Trophoblast cell (in vitro differentiated cells and primary cell): ENCODE data around the gene ROPN1B.
"Not testable (repeated sequence)": the region's sequence is repeated elsewhere in the genome, so short reads cannot be mapped to it uniquely, and the experiment has no call there.

ENCODE experiments used
- DNase-seq, 2 donors: peaks; one replicate each; pipeline ENCODE4 v3.0.0-alpha.2; 2016
- H2AFZ ChIP-seq: 2 replicates; pipeline ENCODE4 v1.6.1; 2013; ENCODE audit warnings: low read length, moderate library complexity, mild to moderate bottlenecking; ENCODE audit not compliant: insufficient read depth, poor library complexity
- H2AK5ac ChIP-seq: 2 replicates; pipeline ENCODE4 v1.6.1; 2013; ENCODE audit warnings: mild to moderate bottlenecking, low read length
- H2BK120ac ChIP-seq: 2 replicates; pipeline ENCODE4 v1.6.1; 2013; ENCODE audit warnings: low read length, mild to moderate bottlenecking, moderate library complexity; ENCODE audit not compliant: insufficient read depth, poor library complexity
- H2BK12ac ChIP-seq: 2 replicates; pipeline ENCODE4 v1.6.1; 2013; ENCODE audit warnings: mild to moderate bottlenecking, low read length, moderate library complexity
- H2BK5ac ChIP-seq: 2 replicates; pipeline ENCODE4 v1.6.1; 2013; ENCODE audit warnings: low read length, low read depth, moderate library complexity, mild to moderate bottlenecking; ENCODE audit not compliant: poor library complexity
- H3K14ac ChIP-seq: 2 replicates; pipeline ENCODE4 v1.6.1; 2013; ENCODE audit warnings: mild to moderate bottlenecking, low read length
- H3K18ac ChIP-seq: 2 replicates; pipeline ENCODE4 v1.6.1; 2013; ENCODE audit warnings: mild to moderate bottlenecking, low read length
- H3K23ac ChIP-seq: 2 replicates; pipeline ENCODE4 v1.6.1; 2013; ENCODE audit warnings: low read length
- H3K27ac ChIP-seq: 2 replicates; pipeline ENCODE4 v1.5.1; 2013; ENCODE audit warnings: low read depth, mild to moderate bottlenecking, inconsistent platforms, low read length, moderate library complexity
- H3K27me3 ChIP-seq: 2 replicates; pipeline ENCODE4 v1.6.1; 2013; ENCODE audit warnings: inconsistent platforms, mild to moderate bottlenecking, low read length, moderate library complexity; ENCODE audit not compliant: insufficient read depth
- H3K36me3 ChIP-seq, 2 experiments: 1 replicate in 1 of 2; 2 replicates in 1 of 2; pipeline ENCODE4 v1.6.1; 2013; ENCODE audit warnings: low read length in 2 of 2, mild to moderate bottlenecking in 2 of 2, moderate library complexity in 1 of 2; ENCODE audit not compliant: insufficient read depth in 2 of 2, control insufficient read depth in 1 of 2
- H3K4ac ChIP-seq: 2 replicates; pipeline ENCODE4 v1.6.1; 2013; ENCODE audit warnings: low read depth, mild to moderate bottlenecking, low read length, moderate library complexity
- H3K4me1 ChIP-seq, 2 experiments: 1 replicate in 1 of 2; 2 replicates in 1 of 2; pipeline ENCODE4 v1.6.1; 2013; ENCODE audit warnings: low read length in 2 of 2, mild to moderate bottlenecking in 2 of 2, moderate library complexity in 1 of 2; ENCODE audit not compliant: insufficient read depth in 2 of 2, control insufficient read depth in 1 of 2
- H3K4me2 ChIP-seq: 2 replicates; pipeline ENCODE4 v1.6.1; 2013; ENCODE audit warnings: inconsistent platforms, mild to moderate bottlenecking, low read length, moderate library complexity
- H3K4me3 ChIP-seq: 2 replicates; pipeline ENCODE4 v1.5.1; 2013; ENCODE audit warnings: mild to moderate bottlenecking, low read depth, low read length, inconsistent platforms
- H3K79me1 ChIP-seq: one replicate; pipeline ENCODE4 v1.6.1; 2013; ENCODE audit warnings: low read length
- H3K79me2 ChIP-seq: 2 replicates; pipeline ENCODE4 v1.6.1; 2013; ENCODE audit warnings: low read length, mild to moderate bottlenecking; ENCODE audit not compliant: control insufficient read depth, insufficient read depth, poor library complexity
- H3K9ac ChIP-seq: 2 replicates; pipeline ENCODE4 v1.6.1; 2013; ENCODE audit warnings: mild to moderate bottlenecking, low read length
- H3K9me3 ChIP-seq: 2 replicates; pipeline ENCODE4 v1.6.1; 2013; ENCODE audit warnings: low read depth, mild to moderate bottlenecking, control low read depth, inconsistent platforms, low read length; ENCODE audit not compliant: insufficient read depth
- H4K12ac ChIP-seq: 2 replicates; pipeline ENCODE4 v1.6.1; 2013; ENCODE audit warnings: low read depth, mild to moderate bottlenecking, low read length, moderate library complexity
- H4K8ac ChIP-seq: 2 replicates; pipeline ENCODE4 v1.6.1; 2013; ENCODE audit warnings: low read depth, mild to moderate bottlenecking, low read length, moderate library complexity
- H4K91ac ChIP-seq: one replicate; pipeline ENCODE4 v1.6.1; 2013; ENCODE audit warnings: low read depth, mild to moderate bottlenecking, low read length, moderate library complexity
- WGBS: extraction: QIAGEN DNeasy Blood & Tissue Kit; methylation state at CpG from one replicate; pipeline ENCODE4 v1.1.7; 2013; ENCODE audit warnings: missing lambda C conversion rate; ENCODE audit not compliant: insufficient read length, insufficient coverage; ENCODE audit errors: extremely low coverage; 5-methylcytosine and 5-hydroxymethylcytosine counted together

Gene ROPN1B

GRCh38 chr3:125963834-125964233 lies 5.1 kb upstream of the ROPN1B start:
- not testable (repeated sequence) for H3K9me3 ChIP-seq
- WGBS, result no CpG with 5 or more reads among the region's 1 CpG

DNA sequence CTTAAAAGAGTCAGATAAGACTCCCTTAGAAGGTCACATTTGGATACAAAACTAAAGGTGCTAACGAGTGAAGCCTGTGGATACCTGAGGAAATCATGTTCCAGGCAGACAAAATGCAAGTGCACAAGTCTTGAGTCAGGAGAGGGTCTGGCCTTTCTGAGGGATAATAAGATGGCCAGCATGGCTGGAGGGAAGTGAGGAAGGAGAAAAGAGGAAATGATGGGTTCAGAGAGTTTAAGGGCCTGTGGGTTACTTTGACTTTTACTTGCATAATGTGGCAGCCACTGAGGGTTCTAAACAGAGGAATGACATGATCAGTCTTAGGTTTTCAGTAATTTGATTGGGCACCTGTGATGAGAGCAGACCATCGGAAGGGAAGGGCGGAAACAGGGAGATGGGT lies 3.5 kb upstream of the ROPN1B start:
- no peak overlapping the region for H3K4me2 ChIP-seq

More at GRCh38 chr3:125963834-125964233, 5.1 kb upstream of the ROPN1B start:
- not testable (repeated sequence) for H3K18ac ChIP-seq, H4K8ac ChIP-seq, H3K4me3 ChIP-seq, H3K27me3 ChIP-seq, H3K9ac ChIP-seq, H3K4ac ChIP-seq, H3K36me3 ChIP-seq, H2AFZ ChIP-seq, H3K27ac ChIP-seq, H3K79me1 ChIP-seq, H2BK120ac ChIP-seq, H3K4me2 ChIP-seq, H4K91ac ChIP-seq, H2AK5ac ChIP-seq, H3K4me1 ChIP-seq, H2BK12ac ChIP-seq, H3K79me2 ChIP-seq, H3K23ac ChIP-seq, DNase-seq, H4K12ac ChIP-seq, H2BK5ac ChIP-seq, H3K14ac ChIP-seq

DNA sequence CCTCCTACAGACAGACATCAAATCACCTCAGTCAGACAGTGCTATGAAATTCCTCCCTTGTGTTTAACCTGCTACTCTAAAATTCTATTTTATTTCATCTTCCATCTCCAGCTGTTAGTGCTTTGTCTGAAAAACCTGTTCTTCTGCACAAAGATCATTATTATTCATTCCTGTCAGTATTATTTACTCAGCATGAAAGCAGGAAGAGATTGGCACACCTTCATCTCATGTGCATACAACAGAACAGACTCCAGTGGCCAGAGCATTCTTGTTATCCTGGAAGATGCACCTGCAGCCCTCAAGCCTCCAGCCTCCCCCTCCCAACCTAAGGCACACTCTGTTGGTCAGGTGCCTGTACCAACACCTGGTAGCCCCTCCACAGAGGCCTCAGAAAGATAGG lies 1.8 kb upstream of the ROPN1B start:
- Histone ChIP-seq H3K4me1 (no peaks in the 10 kb centered on the region), H3K36me3 (no peaks in the 10 kb centered on the region), H3K27ac (no peak overlapping the region), H2BK12ac (no peak overlapping the region), H2BK5ac (no peak overlapping the region), H3K23ac (no peak overlapping the region), H2AFZ (no peak overlapping the region), H3K79me1 (no peaks in the 10 kb centered on the region), H3K79me2 (no peaks in the 10 kb centered on the region), H3K9me3 (no peaks in the 10 kb centered on the region), H3K4me3 (no peak overlapping the region), H3K9ac (no peak overlapping the region), H3K14ac (no peak overlapping the region), H3K4ac (no peak overlapping the region), H3K27me3 (peaks cover 4% of the 10 kb centered on the region), H3K4me2 (no peak overlapping the region), H2BK120ac (no peak overlapping the region), H4K8ac (no peak overlapping the region), H3K18ac (no peak overlapping the region), H4K91ac (no peak overlapping the region), H4K12ac (no peak overlapping the region), H2AK5ac (no peak overlapping the region)
- peak in 1 of 2 donors; percentile 38 for DNase-seq

More for the DNA sequence above, 3.5 kb upstream of the ROPN1B start:
- no peak overlapping the region for H3K14ac ChIP-seq
- H2BK12ac ChIP-seq, result no peak overlapping the region
- H3K18ac ChIP-seq, result no peak overlapping the region
- H2AK5ac ChIP-seq, result no peak overlapping the region
- no peak for DNase-seq
- H3K79me2 ChIP-seq, result no peaks in the 10 kb centered on the region
- H2BK120ac ChIP-seq, result no peak overlapping the region
- no peak overlapping the region for H3K23ac ChIP-seq
- H4K91ac ChIP-seq, result no peak overlapping the region
- H3K9ac ChIP-seq, result no peak overlapping the region
- H3K27me3 ChIP-seq, result no peaks in the 10 kb centered on the region
- no peaks in the 10 kb centered on the region for H3K9me3 ChIP-seq
- H4K8ac ChIP-seq, result no peak overlapping the region
- no peak overlapping the region for H3K4me3 ChIP-seq
- no peak overlapping the region for H2AFZ ChIP-seq
- no CpG with 5 or more reads among the region's 3 CpGs for WGBS
- H3K79me1 ChIP-seq, result no peaks in the 10 kb centered on the region
- no peak overlapping the region for H4K12ac ChIP-seq
- H3K36me3 ChIP-seq, result no peaks in the 10 kb centered on the region
- H3K27ac ChIP-seq, result no peak overlapping the region
- H2BK5ac ChIP-seq, result no peak overlapping the region
- H3K4ac ChIP-seq, result no peak overlapping the region
- H3K4me1 ChIP-seq, result no peaks in the 10 kb centered on the region

GRCh38 chr3:125968121-125968520 lies 857 bp upstream of the ROPN1B start:
- not testable (repeated sequence) for H3K4me3 ChIP-seq, H3K27ac ChIP-seq, H2AK5ac ChIP-seq, H4K91ac ChIP-seq, H3K79me1 ChIP-seq, H3K9ac ChIP-seq, H3K79me2 ChIP-seq, H3K18ac ChIP-seq, H3K9me3 ChIP-seq, H3K27me3 ChIP-seq, H2AFZ ChIP-seq, H3K14ac ChIP-seq, H2BK120ac ChIP-seq, H4K12ac ChIP-seq, H2BK5ac ChIP-seq, H3K23ac ChIP-seq, H3K36me3 ChIP-seq, H3K4me2 ChIP-seq, H3K4me1 ChIP-seq, H3K4ac ChIP-seq, H4K8ac ChIP-seq, H2BK12ac ChIP-seq
- no CpG with 5 or more reads among the region's 2 CpGs for WGBS
- peak; percentile 71 to 90 for DNase-seq
